Measurements from ENCODE around the gene ACACA. TPM values are rescaled to one million over a fixed set of nuclear protein-coding genes. Genes with fewer than 3 reads are reported as not detected.
A peak's percentile ranks its signal among the peaks of the same experiment; 100 is the strongest.
"Not testable (repeated sequence)": the region's sequence is repeated elsewhere in the genome, so short reads cannot be mapped to it uniquely, and the experiment has no call there.

ACACA gene
- total RNA-seq, 1 donor from 2014 or later, result 74.6 TPM

DNA sequence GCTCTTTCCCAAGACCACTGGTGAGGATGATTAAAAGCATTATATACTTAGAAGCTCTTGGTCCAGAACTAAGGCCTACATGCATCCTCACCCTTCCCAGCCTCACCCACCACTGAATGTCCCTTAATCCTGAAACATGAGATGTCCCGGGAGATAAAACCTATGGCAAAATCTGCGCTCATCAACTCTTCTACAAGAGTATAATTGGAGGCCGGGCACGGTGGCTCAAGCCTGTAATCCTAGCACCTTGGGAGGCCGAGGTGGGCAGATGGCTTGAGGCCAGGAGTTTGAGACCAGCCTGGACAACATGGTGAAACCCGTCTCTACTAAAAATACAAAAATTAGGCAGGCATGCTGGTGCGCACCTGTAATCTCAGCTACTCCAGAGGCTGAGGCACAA lies 13.3 kb downstream of the ACACA start:
- no peak for DNase-seq (ENCODE audit: low spot score)

DNA sequence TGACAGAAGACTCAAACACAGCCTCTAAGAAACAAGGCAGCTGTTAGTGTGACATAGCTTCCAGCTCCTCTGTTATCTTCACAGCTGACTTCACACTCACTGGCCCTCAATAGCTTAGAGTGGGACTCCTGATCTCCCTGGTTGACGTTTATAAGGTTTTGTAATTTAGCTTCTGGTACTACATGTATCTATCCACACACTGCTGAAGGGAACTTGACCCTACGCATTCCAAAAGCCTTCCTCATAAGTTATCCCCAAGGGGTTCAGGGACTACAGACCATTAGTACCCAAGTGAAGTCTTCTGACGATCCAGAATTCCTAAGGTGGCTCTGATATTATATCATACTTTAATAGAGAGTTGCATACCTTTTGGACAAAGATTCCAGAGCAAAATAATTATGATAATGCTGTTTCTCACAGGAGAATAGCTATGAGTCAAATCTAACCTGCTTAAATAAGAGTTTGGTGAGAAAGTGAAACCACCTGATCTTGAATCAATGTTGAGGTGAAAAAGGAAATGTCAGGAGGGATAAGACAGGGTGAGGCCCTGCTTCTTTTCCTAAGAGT lies 14.5 kb downstream of the ACACA start:
- DNase-seq (ENCODE audit: low spot score), result no peak

DNA sequence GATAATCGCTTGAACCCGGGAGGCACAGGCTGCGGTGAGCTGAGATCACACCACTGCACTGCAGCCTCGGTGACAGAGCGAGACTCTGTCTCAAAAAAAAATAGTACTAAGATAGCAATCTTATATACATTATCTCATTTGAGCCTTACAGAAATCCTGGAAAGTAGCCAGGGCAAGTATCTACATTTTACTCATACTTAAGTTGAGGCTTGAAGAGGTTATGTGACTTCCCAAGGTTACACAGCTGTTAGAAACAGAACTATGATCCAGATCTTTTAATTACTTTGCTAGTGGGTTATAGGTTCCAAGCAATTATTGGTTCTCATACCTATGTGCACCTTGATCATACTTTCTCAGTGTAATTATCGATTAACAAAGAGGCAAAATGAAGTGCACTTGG lies 15.5 kb downstream of the ACACA start:
- no peak for DNase-seq (ENCODE audit: low spot score)

DNA sequence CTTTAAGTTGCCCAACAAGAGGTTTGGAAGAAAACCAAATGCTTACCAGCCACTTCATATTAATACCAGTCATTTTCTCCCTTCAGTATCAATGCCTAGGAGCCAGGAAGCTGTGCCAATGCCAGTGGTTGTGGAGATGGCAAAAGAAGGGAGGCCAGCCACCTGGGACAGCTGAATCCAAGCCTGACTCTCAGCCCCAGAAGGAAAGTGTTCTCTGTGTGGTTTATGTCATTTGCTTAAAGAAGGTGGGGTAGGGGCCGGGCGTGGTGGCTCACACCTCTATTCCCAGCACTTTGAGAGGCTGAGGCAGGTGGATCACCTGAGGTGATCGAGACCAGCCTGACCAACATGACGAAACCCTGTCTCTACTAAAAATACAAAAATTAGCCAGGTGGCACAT lies 17.5 kb downstream of the ACACA start:
- no peak for DNase-seq (ENCODE audit: low spot score)

DNA sequence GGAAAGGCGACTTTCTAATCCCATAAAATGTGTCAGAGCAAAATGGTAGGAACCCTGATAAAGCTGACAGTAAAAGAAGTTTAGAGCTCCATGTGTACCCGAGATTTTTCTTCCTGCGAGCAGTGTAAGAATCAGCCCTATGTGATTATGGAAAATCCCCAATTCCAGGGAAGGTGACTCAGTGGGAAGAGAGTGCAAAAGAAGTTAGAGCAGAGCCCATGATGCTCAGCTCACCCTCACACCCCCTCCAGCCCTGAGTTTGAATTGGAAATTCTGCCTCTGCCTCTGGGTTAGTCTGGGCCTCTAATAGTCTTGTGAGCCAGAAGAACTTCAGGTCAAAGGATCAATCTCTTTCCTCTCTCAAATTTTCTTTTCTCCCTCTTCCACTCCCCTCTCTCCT lies 18.4 kb downstream of the ACACA start:
- no peak for DNase-seq (ENCODE audit: low spot score)

DNA sequence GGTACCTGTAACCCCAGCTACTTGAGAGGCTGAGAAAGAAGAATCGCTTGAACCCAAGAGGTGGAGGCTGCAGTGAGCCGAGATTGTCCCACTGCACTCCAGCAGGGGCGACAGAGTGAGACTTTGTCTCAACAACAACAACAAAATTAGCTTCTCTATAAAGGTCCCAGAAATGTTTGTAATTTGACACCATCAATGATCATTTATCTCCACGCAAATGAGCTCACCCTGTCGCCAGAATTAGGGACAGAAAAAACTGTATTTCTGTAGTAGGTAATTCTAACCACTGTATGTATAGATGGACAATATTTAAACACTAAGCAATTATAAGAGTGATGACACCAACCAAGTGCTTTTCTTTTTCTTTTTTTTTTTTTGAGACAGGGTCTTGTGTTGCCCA lies 20.2 kb downstream of the ACACA start:
- no peak for DNase-seq (ENCODE audit: low spot score)

DNA sequence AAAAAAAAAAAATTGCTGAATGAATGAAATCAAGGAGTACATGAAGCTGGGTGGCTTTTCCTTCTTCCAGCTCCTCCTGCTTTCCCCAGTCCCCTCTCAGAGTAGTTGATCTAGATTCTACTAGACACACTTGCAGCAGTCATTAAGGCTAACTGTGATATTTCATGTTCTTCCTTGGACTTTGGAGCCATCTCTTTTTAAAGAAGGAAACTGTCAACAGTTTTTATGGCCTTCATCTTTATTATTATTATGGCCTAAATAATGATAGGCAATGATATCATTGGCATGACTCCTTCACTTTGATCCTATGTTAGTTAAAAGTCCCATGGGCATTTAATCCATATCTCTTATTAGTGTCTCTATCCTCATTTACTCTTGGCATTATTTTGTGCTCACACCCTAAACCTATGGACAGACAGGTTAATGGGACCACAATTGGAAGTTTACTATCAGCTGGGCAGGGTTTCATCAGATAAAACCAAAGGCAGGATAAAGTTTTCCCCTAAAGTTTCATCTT lies 21.1 kb downstream of the ACACA start:
- DNase-seq (ENCODE audit: low spot score), result no peak

DNA sequence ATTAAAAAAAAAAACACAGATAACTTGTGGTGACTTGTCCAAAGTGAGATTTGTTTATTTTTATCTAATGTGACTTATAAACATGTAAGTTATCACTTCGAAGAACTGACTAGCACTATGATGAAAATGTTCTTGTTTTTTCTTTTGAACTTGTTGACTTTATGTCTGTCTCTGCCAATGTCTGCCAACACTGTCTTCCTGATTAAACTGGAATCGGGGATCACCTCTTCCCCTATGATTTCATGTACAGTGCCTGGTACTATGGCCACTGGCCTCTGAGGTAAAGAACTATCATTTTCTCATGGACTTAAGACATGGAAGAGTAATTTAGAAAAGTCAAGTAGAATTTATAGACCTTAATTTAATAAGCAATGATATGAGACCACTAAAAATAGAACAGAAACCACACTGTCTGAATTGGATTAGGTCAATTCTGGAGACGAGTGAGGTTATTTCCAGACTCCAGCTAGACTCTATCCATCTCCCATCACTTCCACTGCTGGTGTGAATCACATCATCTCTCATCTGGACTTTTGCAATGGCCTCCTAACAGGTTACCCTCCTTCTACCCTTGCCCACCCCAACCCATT lies 22.0 kb downstream of the ACACA start:
- DNase-seq (ENCODE audit: low spot score), result no peak

DNA sequence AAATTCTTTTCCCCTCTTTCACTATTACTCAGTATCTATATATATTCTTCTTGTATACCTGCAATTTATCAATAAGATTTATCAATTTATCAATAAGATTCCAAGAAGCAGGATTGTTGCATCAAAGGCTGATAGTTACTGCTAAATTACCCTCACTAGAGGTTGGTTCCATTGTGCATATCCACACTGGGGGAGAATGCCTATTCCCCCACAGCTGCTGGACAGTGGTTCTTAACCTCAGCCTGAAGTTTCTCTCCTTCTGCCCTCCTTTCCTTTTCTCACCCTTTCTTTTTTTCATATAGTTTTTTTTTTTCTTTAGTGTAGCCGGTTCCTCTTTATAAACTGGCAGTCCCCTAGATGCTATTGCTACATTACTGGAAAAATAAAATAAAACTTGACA lies 24.6 kb downstream of the ACACA start:
- DNase-seq (ENCODE audit: low spot score), result no peak

DNA sequence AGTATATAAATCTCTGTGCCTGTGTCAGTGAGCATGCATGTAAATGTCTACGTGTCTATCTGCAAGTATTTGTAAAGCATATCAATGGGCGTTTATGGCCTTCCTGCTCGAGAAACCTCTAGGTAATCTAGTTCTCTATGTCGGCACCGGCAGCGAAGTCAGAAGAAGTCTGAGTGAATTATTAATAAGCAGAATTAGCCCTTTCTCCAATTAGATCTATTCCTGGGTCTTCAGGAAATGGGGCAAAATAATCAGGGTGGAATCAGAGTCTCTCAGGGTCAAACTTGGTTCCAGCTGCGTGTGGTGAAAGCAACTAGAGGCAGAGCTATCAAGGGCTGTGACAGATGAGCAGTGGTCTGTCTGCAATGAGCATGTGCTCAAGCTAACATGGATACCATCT lies 30.9 kb downstream of the ACACA start, which contains the start of gene C17orf78:
C17orf78 (plus strand) TSS at position 280 of the 400 bp plus-strand sequence; CDS start at position 388, 108 bp downstream.
- DNase-seq (ENCODE audit: low spot score), result no peak

DNA sequence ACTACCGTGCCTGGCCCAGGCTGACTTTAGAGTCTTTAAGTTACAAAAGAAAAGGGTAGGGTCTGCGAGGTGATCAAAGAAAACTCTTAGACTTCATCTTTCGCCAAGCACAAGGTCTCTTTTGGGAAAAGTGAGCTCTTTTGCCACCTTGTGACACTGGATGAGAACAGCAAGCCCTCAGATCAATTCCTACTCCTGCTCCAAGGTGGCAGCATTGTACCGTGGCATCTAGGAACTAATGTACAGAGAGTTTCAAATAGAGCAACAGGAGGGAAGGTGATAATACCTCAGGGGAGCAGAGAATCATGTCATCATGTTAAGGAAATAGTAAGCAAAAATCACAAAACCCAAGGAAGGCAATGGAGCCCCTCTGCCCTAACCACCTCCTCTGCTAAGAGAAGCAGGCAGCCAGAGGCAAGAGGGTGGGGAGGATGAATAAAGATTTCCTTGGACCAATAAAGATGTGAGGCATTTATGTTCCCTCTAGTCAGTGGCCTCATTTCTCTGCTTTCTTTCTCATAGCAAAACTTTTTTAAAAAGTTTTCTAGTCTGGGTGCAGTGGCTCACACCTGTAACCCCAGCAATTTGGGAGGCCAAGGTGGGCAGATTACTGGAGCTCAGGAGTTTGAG lies 33.0 kb downstream of the ACACA start:
- peak; percentile 75 for DNase-seq (ENCODE audit: low spot score)

DNA sequence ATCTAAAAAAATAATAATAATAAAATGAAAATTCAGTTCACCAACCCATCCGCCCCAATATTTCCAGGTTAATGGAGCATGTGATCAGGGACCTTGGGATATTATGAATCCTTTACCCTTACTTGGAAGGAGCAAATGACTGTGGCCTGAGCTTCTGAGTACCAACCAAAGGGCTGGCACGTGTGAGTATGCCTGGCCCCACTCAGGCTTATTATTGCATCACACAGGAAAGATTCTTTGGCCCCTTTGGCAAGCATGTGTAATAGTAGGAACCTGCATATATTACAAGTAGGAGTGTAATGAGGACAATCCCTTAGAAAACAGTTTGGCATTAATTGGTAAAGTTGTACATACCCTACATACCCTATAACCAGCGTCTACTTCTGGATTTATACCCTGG lies 38.1 kb downstream of the ACACA start:
- DNase-seq (ENCODE audit: low spot score), result no peak

DNA sequence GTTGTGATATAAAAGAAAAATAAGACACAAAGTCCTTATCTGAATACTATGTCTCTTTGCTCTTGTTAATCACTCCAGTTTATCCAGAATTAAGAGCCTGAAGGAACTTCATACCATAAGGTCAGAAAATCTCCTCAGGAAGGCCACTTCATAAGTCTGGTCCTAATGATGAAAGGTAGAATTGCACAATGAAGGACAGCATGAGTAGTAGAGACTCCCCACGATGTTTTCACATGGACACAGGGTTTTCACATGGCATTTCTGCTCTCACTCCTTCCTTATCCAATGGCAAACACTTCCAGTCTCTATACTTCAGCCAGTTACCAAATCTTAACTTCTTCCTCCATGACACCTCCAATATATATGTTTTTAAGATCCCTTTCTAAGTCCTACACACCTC lies 41.0 kb downstream of the ACACA start:
- no peak for DNase-seq (ENCODE audit: low spot score)

DNA sequence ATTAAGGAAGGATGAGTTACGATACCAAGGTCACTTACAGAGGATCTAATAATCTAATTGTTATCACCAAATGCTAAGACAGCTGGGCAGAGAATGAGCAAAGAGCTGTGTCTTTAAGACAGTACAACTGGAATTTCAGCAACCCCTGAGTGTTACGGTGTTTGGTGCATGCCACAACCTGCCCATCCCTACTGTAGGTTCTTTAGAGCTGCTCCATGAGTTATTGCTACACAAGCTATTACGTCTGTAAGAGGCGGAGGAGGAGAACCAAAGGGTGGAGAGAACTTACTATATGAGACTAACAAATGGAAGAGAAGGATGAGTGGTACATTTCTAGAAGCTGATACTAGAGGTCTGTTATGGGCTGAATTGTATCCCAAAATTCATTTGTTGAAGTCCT lies 45.1 kb downstream of the ACACA start:
- no peak for DNase-seq (ENCODE audit: low spot score)

DNA sequence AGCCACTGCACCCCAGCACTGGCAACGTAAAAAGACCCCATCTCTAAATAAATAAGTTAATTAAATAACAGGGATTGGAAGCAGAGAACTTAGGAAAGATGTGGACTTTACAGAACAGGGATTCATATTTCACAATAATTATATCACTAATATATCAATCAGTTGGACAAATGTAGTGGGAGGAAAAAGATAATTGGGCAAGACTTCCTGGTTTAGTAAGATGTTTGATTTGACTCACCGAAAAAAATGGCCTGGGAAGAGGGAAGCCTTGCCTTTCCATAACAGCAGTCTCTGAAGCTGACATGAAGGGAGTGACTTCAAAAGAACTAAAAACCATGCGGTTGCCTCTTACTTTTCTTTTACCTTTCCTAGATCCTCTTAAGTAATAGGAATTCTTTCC lies 46.0 kb downstream of the ACACA start:
- no peak for DNase-seq (ENCODE audit: low spot score)

DNA sequence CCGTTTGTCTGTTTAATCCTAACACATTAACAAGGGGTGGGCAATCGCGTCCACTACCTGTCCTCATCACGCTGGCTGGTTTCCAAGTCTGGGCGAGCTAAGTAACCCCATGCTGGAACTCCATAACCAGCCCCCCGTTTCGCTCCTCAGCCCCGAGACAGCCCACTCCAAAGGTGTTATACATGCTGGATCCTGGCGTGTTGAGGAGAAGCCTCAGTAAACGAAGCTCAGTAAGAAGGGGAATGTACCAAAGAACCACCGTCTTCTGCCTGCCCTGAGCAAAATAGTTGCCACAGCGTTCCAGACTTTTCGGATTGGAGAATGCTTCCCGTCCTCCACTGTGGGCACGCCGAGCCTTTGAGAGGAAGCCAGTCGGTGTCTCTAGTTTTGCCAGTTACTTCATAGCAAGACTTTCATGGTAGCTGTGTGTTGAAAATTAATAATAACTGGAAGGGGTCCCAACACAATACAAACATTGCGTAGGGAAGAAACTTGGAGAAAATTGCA lies 46.9 kb downstream of the ACACA start:
- DNase-seq (ENCODE audit: low spot score), result peak; percentile 12

DNA sequence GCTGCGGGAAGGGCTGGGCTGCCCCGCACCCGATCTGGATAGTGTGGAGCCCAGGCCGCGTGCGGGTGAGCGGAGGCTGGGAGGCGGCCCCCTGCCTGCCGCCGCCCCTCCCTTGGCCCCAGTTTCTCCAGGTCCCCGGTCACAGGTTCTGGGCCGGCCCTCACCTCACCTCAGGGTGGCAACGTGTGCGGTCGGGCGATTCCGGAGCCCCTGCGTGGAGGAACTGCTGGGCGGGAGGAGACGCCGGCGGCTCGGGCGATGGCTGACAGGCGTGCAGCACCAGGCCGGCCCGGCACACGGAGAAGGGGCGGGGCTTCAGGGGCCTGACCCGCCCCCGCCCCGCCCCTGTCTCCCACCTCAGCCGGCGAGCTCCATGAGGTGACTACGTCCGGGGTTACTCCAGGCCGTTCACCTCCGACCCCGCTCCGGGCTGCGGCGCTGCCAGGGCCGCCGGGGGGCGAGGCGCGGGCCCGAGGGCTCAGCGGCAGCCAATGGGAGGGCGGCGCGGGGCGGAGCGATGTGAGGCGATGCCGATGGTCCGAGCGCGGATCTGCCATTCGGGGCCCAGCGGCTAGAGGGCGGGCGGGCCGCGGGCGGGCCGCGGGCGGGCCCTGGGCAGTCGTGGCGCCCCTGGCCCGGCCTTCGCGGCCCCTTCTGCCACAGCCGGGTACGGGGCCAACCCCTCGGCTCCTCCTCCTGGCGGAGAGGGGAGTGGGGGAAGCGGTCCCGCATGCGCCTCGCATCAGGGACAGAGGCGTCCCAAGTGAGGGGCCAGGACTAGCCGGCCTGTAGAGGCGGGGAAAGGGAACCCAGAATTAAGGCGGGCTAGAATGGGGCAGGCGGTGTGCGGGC lies 47.6 kb downstream of the ACACA start:
- DNase-seq (ENCODE audit: low spot score), result peak; percentile 94

DNA sequence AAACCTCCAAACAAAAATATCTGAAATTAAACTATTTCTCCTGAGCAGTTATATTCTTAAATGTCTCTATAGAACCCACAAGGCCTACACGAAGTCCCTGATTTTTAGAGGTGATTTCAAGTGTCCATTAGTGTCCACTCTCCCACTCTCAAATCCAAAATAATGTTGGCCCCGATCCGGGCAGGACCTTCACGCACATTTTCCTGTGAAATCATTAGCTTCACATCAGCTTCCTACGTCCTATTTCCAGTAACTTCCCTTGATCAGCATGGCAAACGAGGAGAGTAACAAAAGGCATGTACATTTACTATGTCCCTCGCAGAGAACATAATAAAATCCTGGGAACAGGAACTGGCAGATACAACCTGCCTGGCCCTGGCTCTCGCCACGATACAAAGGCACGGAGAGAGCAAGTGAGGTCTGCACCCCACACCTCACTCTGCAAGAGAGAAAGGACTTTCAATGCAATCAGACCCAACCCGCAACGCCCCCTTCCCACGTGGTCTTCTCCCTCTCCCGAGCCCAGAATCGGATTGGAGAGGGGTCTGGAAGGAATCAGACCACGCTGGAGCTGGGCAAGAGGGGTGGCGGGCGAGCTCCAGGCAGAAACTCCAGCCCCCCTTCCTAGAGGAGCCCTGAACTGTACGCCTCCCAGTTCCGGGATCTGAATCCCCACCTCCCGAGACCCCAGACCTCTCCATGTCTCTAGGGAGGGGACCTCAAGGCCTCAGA lies 48.4 kb downstream of the ACACA start:
- DNase-seq (ENCODE audit: low spot score), result peak; percentile 21

DNA sequence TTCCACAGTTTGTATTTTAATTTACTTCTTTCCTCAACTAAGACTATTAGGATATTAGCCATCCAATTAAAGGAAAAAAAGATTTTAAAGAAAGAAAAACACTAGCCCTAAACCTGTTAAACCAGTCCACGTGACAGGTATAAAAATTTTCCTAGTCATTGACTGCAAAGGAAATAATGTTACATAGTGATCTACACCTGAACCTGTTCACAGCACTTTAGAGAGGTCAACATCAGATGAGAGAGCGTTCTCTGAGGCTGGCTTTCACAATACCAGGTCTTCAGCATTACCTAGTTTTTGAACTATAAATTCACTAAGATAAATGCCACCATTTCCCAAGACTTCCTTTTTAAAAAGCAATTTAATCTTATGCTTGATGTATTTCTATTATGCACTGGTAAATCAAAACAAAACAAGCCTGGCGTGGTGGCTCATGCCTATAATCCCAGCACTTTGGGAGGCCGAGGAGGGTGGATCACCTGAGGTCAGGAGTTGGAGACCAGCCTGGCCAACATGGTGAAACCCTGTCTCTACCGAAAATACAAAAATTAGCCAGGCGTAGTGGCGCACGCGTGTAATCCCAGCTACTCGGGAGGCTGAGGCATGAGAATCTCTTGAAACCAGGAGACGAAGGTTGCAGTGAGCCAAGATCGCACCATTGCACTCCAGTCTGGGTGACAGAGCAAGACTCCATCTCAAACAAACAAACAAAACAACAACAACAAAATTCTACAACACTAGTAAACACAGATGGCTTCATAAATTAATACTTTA lies 49.7 kb downstream of the ACACA start:
- not testable (repeated sequence) for DNase-seq (ENCODE audit: low spot score)

DNA sequence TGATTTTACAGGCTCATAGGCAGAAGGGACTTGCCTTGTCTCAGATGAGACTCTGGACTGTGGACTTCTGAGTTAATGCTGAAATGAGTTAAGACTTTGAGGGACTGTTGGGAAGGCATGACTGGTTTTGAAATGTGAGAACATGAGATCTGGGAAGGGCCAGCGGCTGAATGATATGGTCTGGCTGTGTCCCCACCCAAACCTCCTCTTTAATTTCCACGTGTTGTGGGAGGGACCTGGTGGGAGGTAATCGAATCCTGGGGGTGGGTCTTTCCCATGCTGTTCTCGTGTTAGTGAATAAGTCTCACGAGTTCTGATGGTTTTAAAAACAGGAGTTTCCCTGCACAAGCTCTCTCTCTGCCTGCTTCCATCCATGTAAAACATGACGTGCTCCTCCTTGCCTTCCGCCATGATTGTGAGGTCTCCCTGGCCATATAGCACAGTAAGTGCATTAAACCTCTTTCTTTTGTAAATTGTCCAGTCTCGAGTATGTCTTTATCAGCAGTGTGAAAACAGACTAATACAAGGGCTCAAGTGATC lies 59.7 kb downstream of the ACACA start:
- DNase-seq (ENCODE audit: low spot score), result not testable (repeated sequence)

Measured in mucosa of gallbladder (tissue), 1 donor.